BE2C (cell line): ENCODE measurements around the gene ARHGEF38.
"Not testable (repeated sequence)": the region's sequence is repeated elsewhere in the genome, so short reads cannot be mapped to it uniquely, and the experiment has no call there.

Experiments used
- DNase-seq: peaks from one replicate; pipeline ENCODE4 v3.0.0-alpha.2; 2020
- H3K27me3 ChIP-seq: fragments of 250-450 bp; sonication (Bioruptor Pico); 2 replicates; pipeline ENCODE4 v1.5.1; 2020; ENCODE audit warnings: mild to moderate bottlenecking
- H3K36me3 ChIP-seq: fragments of 250-450 bp; sonication (Bioruptor Pico); 2 replicates; pipeline ENCODE4 v1.5.1; 2020; ENCODE audit warnings: mild to moderate bottlenecking
- H3K4me1 ChIP-seq: fragments of 250-450 bp; sonication (Bioruptor Pico); 2 replicates; pipeline ENCODE4 v1.5.1; 2020
- H3K4me3 ChIP-seq: 2 replicates; pipeline ENCODE4 v1.5.1; 2011; ENCODE audit warnings: low read depth, low read length
- H3K9me3 ChIP-seq: fragments of 250-450 bp; sonication (Bioruptor Pico); 2 replicates; pipeline ENCODE4 v1.5.1; 2020
- TF ChIP-seq, protein P1 (sequence below): IDR thresholded peaks from 2 replicates; pipeline ENCODE4 v1.5.1; 2012; ENCODE audit warnings: mild to moderate bottlenecking, low read depth, low read length

Gene ARHGEF38

GRCh38 chr4:105719204-105719603, 166.8 kb downstream of the ARHGEF38 start:
- DNase-seq = no peak
- Histone ChIP-seq H3K4me1 (no peaks in the 10 kb centered on the region), H3K4me3 (no peak overlapping the region), H3K27me3 (no peaks in the 10 kb centered on the region), H3K9me3 (no peaks in the 10 kb centered on the region), H3K36me3 (no peaks in the 10 kb centered on the region)
- TF ChIP-seq, protein P1, sequence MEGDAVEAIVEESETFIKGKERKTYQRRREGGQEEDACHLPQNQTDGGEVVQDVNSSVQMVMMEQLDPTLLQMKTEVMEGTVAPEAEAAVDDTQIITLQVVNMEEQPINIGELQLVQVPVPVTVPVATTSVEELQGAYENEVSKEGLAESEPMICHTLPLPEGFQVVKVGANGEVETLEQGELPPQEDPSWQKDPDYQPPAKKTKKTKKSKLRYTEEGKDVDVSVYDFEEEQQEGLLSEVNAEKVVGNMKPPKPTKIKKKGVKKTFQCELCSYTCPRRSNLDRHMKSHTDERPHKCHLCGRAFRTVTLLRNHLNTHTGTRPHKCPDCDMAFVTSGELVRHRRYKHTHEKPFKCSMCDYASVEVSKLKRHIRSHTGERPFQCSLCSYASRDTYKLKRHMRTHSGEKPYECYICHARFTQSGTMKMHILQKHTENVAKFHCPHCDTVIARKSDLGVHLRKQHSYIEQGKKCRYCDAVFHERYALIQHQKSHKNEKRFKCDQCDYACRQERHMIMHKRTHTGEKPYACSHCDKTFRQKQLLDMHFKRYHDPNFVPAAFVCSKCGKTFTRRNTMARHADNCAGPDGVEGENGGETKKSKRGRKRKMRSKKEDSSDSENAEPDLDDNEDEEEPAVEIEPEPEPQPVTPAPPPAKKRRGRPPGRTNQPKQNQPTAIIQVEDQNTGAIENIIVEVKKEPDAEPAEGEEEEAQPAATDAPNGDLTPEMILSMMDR = no peak

DNA sequence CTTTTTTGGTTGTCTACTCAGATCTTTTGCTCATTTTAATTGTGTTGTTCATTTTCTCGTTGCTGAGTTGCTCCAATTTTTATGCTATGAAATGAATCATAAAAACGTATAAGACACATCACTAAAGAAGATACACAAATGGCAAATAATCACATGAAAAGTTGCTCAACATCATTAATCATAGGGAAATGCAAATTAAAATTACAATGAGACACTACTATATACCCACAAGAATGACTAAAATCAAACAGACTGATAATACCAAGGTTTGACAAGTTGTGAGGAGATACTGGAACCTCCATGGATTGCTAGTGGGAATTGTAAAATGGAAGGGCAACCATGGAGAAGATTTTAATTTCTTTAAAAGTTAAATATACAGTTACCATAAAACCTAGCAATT, 173.2 kb downstream of the ARHGEF38 start:
- Histone ChIP-seq H3K4me3 (no peak overlapping the region), H3K27me3 (no peaks in the 10 kb centered on the region), H3K36me3 (peaks cover 8% of the 10 kb centered on the region), H3K9me3 (no peaks in the 10 kb centered on the region), H3K4me1 (no peaks in the 10 kb centered on the region)
- TF ChIP-seq, protein P1 = no peak
- DNase-seq = no peak

DNA sequence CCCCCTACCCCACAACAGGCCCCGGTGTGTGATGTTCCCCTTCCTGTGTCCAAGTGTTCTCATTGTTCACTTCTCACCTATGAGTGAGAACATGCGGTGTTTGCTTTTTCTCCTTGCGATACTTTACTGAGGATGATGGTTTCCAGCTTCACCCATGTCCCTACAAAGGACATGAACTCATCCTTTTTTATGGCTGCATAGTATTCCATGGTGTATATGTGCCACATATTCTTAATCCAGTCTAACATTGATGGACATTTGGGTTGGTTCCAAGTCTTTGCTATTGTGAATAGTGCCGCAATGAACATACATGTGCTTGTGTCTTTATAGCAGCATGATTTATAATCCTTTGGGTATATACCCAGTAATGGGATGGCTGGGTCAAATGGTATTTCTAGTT, 177.5 kb downstream of the ARHGEF38 start:
- H3K36me3 ChIP-seq = peaks cover 11% of the 10 kb centered on the region
- H3K4me3 ChIP-seq, H3K9me3 ChIP-seq, H3K4me1 ChIP-seq, H3K27me3 ChIP-seq, DNase-seq: not testable (repeated sequence)
